Measurements from ENCODE around the gene CLIP3. TPM values are rescaled to one million over a fixed set of nuclear protein-coding genes. Genes with fewer than 3 reads are reported as not detected.
"Not testable (repeated sequence)": the region's sequence is repeated elsewhere in the genome, so short reads cannot be mapped to it uniquely, and the experiment has no call there.

Gene CLIP3
- polyA plus RNA-seq, 10 donors, result 13.8 to 22.7 (median 18.7) TPM

DNA sequence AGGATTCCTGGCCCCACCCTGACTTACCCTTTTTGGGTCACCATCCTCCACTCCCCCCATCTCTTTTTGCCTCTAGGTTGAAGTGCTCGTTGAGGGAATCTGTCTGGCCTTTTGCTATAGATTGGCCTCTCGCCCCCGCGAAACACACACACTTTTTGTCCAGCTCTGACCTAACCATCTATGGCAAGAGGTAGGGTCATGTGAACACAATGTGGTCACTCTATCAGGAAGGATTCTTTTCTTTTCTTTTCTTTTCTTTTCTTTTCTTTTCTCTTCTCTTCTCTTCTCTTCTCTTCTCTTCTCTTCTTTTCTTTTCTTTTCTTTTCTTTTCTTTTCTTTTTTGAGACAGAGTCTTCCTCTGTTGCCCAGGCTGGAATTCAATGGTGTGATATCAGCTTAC lies 51.7 kb downstream of the CLIP3 start:
- DNase-seq, result not testable (repeated sequence)

DNA sequence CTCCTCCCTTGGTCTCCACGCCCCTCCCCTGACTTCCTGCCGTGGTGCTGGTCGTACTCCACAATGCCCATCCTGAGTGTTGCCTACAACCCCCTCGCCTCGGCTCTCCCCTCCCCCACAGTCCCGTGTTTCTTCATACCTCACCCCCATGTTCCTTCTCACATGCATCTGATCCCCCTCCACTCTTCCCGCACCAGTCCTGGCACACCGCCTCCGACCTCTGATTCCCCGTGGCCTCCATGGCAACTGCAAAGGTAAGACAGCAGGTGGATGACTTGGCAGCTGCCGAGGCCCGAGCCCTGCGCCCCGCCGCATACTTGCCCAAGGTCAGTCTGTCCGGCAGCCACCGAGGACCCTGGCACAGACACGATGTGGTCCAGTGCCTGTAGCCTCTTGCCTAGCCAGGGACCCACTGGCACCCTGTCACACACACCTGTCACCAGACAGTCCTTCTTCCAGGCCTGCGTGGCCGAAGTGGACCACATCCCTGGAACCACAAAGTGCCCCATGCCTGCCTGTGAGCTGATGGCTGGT lies 53.8 kb downstream of the CLIP3 start:
- DNase-seq, result no peak

DNA sequence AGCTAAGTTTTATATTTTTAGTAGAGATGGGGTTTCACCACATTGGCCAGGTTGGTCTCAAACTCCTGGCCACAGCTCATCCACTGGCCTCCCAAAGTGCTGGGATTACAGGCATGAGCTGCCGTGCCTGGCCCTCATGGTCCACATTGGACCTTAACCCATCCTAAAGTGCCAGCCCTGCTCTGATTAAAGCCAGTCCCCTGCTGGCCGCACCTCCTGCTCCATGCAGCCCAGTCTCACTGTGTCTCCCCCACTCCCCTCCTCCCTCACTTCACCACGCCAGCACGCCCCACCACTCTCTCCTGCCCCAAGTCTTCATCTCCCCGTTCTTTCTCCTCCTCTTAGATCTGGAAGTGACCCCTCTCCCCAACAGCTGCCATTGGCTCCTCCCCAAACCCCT lies 54.4 kb downstream of the CLIP3 start:
- DNase-seq, result no peak

DNA sequence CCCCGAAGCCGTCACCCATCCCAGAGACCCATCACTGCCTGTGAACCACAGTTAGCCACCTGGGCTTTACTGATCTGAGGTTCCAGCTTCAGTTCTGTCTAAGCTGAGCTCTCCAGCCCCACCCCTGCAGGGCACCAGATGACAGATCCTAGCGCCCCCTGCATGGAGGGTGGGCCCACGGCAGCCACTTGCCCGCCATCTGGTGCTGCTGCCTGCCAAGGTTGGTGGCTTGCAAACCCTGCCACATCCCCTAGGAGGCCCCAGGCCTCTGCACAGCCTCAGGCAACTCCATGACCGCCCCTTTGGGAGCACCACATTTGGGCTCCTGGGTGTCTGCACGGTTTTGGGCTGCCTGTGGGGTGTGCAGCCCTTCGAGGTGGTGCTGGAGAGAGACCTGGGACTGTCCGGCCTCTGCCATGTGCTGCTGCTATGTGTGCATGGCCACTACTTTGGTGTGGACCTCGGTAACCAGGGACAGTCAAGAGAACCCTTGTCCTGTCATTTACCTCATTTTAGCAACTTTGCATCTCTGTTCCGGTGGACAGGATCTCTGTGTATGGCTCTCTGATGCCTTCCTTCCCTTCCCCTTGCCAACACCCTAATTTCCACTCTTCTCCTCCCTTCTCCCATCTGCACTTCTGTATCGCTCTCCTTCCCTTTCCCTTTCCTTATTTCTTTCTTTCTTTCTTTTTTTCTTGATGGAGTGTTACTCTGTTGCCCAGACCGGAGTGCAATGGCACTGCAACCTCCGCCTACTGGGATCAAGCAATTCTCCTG lies 55.0 kb downstream of the CLIP3 start:
- DNase-seq, result no peak

DNA sequence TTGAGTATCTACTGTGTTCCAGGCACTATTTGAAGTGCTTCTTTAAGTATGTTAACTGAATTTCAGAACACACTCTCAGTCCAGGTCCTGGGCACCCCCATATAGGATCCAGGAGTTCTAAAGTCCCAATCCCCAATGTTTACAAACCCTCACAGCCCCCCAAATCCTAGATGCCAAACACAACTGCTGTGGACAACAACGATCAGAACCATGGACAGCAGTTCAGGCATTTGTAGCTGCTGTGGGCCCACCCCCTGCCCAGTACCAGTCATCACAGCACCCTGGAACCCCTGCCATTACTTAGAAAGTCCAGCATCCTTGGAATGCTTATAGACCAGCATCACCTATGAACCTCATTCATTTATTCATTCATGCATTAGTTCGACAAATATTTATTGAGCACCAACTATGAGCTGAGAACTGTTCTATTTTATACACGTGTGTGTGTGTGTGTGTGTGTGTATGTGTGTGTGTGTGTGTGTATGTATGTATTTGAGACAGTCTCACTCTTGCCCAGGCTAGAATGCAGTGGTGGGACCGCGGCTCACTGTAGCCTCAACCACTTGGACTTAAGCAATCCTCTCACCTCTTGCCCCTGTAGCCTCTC lies 57.0 kb downstream of the CLIP3 start:
- DNase-seq, result peak in 2 of 3 donors; percentile 14 to 47

DNA sequence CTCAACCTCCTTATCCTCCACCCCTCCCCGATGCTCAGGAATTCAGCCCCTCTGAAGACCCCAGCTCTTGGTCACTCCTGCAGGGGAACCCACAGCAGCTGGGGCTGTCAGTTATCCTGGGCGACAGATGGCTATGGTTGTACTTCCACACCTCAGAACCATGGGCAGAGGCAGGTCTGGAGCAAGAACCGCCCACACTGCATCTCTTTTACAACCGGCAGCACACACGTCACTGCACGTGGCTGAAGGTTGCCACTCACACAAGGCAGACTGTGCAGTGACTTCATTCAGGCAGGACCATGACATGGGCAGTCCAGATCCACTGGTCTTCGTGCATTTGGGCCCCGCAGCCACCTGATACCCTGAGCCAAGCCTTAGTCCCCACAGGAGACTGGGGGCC lies 59.2 kb downstream of the CLIP3 start:
- DNase-seq, result no peak

DNA sequence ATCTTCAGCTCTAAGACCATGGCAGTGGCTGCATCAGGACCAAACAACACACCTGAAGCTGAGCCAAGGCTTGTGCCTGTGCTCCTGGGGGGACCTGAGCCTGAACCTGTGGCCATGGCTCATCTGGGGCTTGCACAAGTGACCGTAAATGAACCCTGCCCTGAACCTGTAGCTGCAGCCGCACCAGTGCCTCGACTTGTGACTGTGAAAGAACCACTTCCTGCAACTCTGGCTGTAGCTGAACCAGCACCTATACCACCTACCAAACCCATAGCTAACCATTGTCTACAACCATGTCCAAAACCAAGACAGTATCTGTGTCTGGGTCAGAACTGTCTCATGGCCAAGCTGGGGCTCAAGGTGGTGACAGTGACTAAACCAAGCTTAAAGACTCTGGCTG lies 65.9 kb downstream of the CLIP3 start:
- DNase-seq, result no peak

Other genes with a start within 250 kb of the CLIP3 start
- not detected for gene PRODH2, start 220.0 kb downstream of the CLIP3 start, polyA plus RNA-seq (ENCODE audit: insufficient read length in 10 of 10)
- under 1 TPM in 8 of 10 donors, not detected in 2; 0.09 to 0.52 (median 0.15) TPM for gene NPHS1, start 180.4 kb downstream of the CLIP3 start, polyA plus RNA-seq (ENCODE audit: insufficient read length in 10 of 10)
- gene KIRREL2, start 176.0 kb downstream of the CLIP3 start, polyA plus RNA-seq (ENCODE audit: insufficient read length in 10 of 10), result 1 to 10 TPM in 1 of 10 donors, under 1 TPM in 9; 0.18 to 1.1 (median 0.33) TPM
- 10 to 100 TPM in 1 of 10 donors, 1 to 10 TPM in 9; 3.8 to 12.7 (median 5.9) TPM for gene APLP1, start 164.3 kb downstream of the CLIP3 start, polyA plus RNA-seq (ENCODE audit: insufficient read length in 10 of 10)
- gene NFKBID, start 132.3 kb downstream of the CLIP3 start, polyA plus RNA-seq (ENCODE audit: insufficient read length in 10 of 10), result 1 to 10 TPM; 1.1 to 3.1 (median 1.7) TPM
- gene HCST, start 130.3 kb downstream of the CLIP3 start, polyA plus RNA-seq (ENCODE audit: insufficient read length in 10 of 10), result 10 to 100 TPM in 1 of 10 donors, 1 to 10 TPM in 9; 3.7 to 11.6 (median 5.3) TPM
- gene TYROBP, start 124.6 kb downstream of the CLIP3 start, polyA plus RNA-seq (ENCODE audit: insufficient read length in 10 of 10), result 10 to 100 TPM; 11.6 to 22.8 (median 16.9) TPM
- 10 to 100 TPM in 1 of 10 donors, 1 to 10 TPM in 9; 4.4 to 13.1 (median 7.6) TPM for gene LRFN3, start 96.5 kb downstream of the CLIP3 start, polyA plus RNA-seq (ENCODE audit: insufficient read length in 10 of 10)
- 10 to 100 TPM in 9 of 10 donors, 1 to 10 TPM in 1; 9.4 to 13.8 (median 11.4) TPM for gene SDHAF1, start 37.7 kb downstream of the CLIP3 start, polyA plus RNA-seq (ENCODE audit: insufficient read length in 10 of 10)
- gene SYNE4, start 24.1 kb downstream of the CLIP3 start, polyA plus RNA-seq (ENCODE audit: insufficient read length in 10 of 10), result 1 to 10 TPM in 1 of 10 donors, under 1 TPM in 8, not detected in 1; 0.12 to 1.0 (median 0.46) TPM
- gene ALKBH6, start 18.7 kb downstream of the CLIP3 start, polyA plus RNA-seq (ENCODE audit: insufficient read length in 10 of 10), result 10 to 100 TPM in 1 of 10 donors, 1 to 10 TPM in 9; 5.5 to 10.4 (median 7.9) TPM
- gene THAP8, start 21.4 kb upstream of the CLIP3 start, polyA plus RNA-seq (ENCODE audit: insufficient read length in 10 of 10), result 1 to 10 TPM; 7.2 to 9.9 (median 7.6) TPM
- 1 to 10 TPM; 2.5 to 3.9 (median 3.2) TPM for gene WDR62, start 22.0 kb upstream of the CLIP3 start, polyA plus RNA-seq (ENCODE audit: insufficient read length in 10 of 10)
- gene OVOL3, start 78.3 kb upstream of the CLIP3 start, polyA plus RNA-seq (ENCODE audit: insufficient read length in 10 of 10), result not detected
- 10 to 100 TPM; 26.4 to 47.8 (median 40.6) TPM for gene POLR2I, start 82.0 kb upstream of the CLIP3 start, polyA plus RNA-seq (ENCODE audit: insufficient read length in 10 of 10)
- gene TBCB, start 82.6 kb upstream of the CLIP3 start, polyA plus RNA-seq (ENCODE audit: insufficient read length in 10 of 10), result 100 to 1,000 TPM in 1 of 10 donors, 10 to 100 TPM in 9; 64.6 to 101 (median 79.3) TPM
- gene CAPNS1, start 107.2 kb upstream of the CLIP3 start, polyA plus RNA-seq (ENCODE audit: insufficient read length in 10 of 10), result 100 to 1,000 TPM; 460 to 557 (median 508) TPM
- 100 to 1,000 TPM; 182 to 264 (median 219) TPM for gene COX7A1, start 119.6 kb upstream of the CLIP3 start, polyA plus RNA-seq (ENCODE audit: insufficient read length in 10 of 10)
- 1 to 10 TPM; 4.3 to 7.9 (median 6.6) TPM for gene ZNF565, start 181.8 kb upstream of the CLIP3 start, polyA plus RNA-seq (ENCODE audit: insufficient read length in 10 of 10)
- 10 to 100 TPM; 55.7 to 79.3 (median 72.1) TPM for gene ZNF146, start 182.2 kb upstream of the CLIP3 start, polyA plus RNA-seq (ENCODE audit: insufficient read length in 10 of 10)